HEK293 (cell line): Measurements from ENCODE around the gene PRR16.

ENCODE experiments used
- ATF2 ChIP-seq: fragments of 450-650 bp; formaldehyde crosslinking; IDR thresholded peaks from 2 replicates; pipeline ENCODE4 v1.5.1; 2016; ENCODE audit warnings: missing biosample characterization, missing genetic modification characterization, low read depth
- KLF8 ChIP-seq: fragments of 450-650 bp; formaldehyde crosslinking; IDR thresholded peaks from 2 replicates; pipeline ENCODE4 v1.5.1; 2016; ENCODE audit warnings: missing biosample characterization, missing genetic modification characterization
- ZBTB7A ChIP-seq: fragments of 450-650 bp; formaldehyde crosslinking; IDR thresholded peaks from 2 replicates; pipeline ENCODE4 v1.5.1; 2016; ENCODE audit warnings: low read depth, missing biosample characterization, missing genetic modification characterization
- TF ChIP-seq, protein P1 (sequence below): fragments of 450-650 bp; formaldehyde crosslinking; IDR thresholded peaks from 2 replicates; pipeline ENCODE4 v1.5.1; 2016; ENCODE audit warnings: missing biosample characterization, missing genetic modification characterization

- TF ChIP-seq ATF2 (tag by site-specific recombination) (no peak), ZBTB7A (tag by site-specific recombination) (no peak), KLF8 (tag by site-specific recombination) (no peak)
- TF ChIP-seq, protein P1, sequence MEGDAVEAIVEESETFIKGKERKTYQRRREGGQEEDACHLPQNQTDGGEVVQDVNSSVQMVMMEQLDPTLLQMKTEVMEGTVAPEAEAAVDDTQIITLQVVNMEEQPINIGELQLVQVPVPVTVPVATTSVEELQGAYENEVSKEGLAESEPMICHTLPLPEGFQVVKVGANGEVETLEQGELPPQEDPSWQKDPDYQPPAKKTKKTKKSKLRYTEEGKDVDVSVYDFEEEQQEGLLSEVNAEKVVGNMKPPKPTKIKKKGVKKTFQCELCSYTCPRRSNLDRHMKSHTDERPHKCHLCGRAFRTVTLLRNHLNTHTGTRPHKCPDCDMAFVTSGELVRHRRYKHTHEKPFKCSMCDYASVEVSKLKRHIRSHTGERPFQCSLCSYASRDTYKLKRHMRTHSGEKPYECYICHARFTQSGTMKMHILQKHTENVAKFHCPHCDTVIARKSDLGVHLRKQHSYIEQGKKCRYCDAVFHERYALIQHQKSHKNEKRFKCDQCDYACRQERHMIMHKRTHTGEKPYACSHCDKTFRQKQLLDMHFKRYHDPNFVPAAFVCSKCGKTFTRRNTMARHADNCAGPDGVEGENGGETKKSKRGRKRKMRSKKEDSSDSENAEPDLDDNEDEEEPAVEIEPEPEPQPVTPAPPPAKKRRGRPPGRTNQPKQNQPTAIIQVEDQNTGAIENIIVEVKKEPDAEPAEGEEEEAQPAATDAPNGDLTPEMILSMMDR = no peak
Measured at GRCh38 chr5:120430572-120430971, 33.5 kb upstream of the PRR16 start.
